ENCODE measurements around the gene YBX2. TPM values are rescaled to one million over a fixed set of nuclear protein-coding genes. Genes with fewer than 3 reads are reported as not detected.
A peak's percentile ranks its signal among the peaks of the same experiment; 100 is the strongest.

Gene YBX2
- total RNA-seq, 1 donor from 2014 or later, result 0.07 TPM

DNA sequence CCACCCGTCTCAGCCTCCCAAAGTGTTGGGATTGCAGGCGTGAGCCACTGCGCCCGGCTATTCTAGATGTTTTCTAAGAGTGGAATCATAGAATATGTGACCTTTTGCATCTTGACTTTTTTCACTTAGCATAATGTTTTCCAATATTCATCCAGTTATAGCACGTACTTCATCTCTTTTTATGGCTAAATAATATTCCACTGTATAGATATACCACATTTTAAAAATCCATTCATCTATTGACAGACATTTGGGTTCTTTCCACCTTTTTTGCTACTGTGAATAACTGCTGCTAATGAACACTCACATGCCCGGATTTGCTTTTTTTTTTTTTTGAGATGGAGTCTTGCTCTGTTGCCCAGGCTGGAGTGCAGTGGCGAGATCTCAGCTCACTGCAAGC, 9.7 kb upstream of the YBX2 start:
- no peak for DNase-seq (ENCODE audit: low read depth, low spot score)

DNA sequence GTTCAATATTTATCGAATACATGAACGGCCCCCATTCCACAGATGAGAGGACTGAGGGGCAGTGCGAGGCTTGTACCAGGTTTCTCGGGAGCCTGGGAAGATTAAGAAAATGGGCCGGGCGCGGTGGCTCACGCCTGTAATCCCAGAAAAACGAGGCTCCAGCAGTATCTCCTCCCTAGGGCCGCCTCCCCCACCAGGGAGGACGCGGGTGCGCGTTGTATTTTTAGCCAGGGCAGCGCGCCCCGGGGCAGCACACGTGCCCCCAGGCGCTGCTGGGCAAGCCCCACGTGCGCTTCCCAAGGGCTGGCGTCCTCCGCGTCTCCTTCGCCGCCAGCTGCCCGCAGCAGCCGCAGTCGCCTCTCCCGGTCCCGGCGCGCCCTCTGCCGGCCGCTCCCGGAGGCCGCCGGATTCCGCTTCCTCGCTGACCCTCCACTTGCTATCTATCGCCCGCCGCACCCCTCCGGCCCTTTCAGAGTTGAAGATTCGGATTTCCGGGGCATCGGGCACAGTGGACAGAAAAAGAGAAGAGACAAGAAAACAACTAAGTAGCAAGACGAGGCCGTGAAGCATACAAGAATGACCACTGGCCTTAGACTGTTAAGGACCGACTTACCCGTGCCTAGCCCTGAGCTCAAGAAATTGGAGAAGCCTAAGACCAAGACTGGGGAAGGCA, 1.9 kb upstream of the YBX2 start:
- peak; percentile 44 for DNase-seq (ENCODE audit: low read depth, low spot score)

DNA sequence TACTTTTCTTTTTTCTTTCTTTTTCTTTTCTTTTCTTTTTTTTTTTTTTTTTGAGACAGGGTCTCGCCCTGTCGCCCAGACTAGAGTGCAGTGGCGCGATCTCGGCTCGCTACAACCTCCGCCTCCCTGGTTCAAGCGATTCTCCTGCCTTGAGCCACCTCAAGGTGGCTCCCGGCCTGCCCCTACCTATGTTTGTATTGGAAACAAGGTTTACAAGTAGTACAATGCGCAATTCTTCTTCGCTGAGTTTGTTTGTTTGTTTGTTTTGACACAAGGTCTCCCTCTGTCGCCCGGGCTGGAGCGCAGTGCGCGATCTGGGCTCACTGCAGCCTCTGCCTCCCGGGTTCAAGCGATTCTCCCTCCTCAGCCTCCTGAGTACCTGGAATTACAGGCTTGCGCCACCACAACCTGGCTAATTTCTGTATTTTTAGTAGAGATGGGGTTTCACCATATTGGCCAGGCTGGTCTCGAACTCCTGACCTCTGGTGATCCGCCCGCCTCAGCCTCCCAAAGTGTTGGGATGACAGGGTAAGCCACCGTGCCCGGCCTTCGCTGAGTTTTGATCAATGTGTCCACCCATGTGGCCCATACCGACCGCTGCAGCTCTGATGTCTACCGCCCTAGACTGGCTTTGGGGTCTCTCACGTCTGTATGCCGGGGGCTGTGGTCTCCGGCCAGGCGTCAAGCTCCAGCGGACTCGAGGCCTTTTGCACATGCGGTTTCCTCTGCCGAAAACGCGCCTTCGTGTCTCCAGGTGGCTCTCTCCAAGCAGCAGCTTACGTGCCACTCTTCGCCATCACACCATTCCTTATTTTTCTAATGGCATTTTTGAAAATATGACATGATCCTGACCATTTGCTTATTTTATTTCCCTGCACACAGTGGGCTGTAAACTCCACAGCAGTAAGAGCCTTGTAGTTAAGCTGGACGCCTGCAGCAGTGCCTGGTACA, 1.1 kb upstream of the YBX2 start:
- DNase-seq (ENCODE audit: low read depth, low spot score), result no peak

DNA sequence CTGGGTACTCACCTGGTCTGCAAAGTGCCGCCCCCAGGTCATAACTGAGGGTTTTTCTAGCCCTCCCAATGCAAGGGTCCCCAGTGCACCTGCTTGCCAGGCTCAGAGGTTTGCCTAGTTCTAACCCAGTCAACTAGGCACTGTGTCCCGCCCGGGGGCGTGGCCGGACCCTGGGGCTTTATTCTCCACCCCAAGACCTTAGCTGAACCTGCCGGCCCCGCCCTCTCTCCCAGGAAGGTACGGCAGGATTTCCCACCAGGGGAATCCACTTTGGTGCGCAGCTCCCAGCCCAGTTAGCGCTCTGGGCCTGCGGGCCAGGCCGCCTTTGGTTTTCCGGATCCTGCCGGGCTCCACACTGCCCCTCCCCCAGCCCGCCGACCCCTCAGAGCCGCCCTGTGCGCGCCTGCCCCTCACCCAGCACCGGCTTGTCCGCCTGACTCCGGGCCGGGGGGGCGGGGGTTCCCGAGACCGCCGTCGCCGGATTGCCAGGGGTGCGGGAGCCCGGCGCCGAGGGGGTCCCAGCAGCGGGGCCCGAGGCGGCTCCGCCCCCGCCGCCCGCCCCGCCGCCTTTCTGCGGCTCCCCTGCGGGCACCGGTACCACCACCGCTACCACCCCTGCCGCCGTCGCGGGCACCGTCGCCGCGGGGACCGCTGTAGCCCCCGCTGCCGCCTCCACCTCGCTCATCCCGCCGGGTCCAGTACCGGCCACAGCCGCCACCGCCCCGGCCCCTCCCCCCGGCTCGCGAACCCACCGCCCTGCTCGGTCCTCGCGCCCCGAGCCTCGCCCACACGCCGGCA, 424 bp downstream of the YBX2 start:
- no peak for DNase-seq (ENCODE audit: low read depth, low spot score)

DNA sequence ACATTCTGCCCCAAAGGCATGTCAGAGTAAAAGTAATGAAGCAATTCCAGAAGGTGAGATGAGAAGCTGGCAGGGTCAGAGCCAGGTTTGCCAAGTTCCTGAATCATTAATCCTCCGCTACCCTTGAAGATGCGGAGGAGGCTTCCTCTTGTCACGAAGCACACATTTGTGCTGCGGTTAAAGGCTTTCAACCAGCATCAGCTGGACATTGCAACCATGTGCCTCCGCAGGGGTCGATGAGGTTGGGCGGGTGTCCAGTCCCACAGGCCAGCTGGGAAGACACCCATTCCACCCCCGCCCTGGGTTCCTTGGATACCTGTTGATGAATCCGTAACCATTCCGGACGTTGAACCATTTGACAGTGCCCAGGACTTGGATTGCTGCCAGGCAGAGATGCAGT, 1.3 kb downstream of the YBX2 start:
- DNase-seq (ENCODE audit: low read depth, low spot score), result no peak

GRCh38 chr17:7292729-7293128, 1.7 kb downstream of the YBX2 start:
- DNase-seq (ENCODE audit: low read depth, low spot score), result no peak

GRCh38 chr17:7292194-7292593, 2.2 kb downstream of the YBX2 start:
- DNase-seq (ENCODE audit: low read depth, low spot score), result no peak

- DNase-seq (ENCODE audit: low read depth, low spot score), result no peak
Measured at GRCh38 chr17:7290685-7291084, 3.8 kb downstream of the YBX2 start.

DNA sequence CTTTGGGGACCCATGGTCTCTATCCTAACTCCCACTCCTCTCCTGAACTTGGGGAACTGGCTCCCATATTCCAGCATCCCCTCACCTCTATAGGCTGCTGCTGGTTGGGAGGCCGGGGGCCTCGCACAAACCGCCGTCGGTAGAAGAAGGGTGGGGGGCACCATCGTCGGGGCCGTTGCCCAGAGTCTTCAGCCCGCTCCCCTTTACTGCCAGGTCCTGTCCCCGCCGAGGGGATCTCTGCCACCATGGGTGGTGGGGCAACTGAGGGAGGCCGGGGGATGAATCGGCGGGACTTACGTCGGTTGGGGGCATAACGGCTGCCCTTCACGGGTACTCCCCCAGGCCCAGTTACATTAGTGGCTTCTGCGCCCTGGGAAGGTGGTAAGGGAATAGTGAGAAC, 4.3 kb downstream of the YBX2 start:
- no peak for DNase-seq (ENCODE audit: low read depth, low spot score)

GRCh38 chr17:7289256-7290032, 5.0 kb downstream of the YBX2 start:
- DNase-seq (ENCODE audit: low read depth, low spot score), result no peak

GRCh38 chr17:7285679-7286078, 8.8 kb downstream of the YBX2 start:
- no peak for DNase-seq (ENCODE audit: low read depth, low spot score)

DNA sequence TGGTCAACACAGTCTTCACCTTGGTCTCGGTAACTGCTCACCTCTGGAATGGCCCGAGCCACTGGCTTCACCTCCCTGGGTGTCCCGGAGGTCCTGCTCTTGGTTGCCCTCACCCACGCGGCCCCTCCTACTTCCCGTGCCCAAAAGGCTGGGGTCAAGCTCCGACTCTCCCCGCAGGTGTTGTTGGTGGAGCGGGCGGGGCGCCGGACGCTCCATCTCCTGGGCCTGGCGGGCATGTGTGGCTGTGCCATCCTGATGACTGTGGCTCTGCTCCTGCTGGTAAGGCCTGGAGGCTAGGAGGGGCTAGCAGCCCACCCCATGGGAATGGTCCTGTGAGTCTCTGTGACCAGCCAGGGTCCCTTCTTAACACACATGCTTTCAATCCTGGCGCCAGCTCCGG, 9.5 kb downstream of the YBX2 start:
- DNase-seq (ENCODE audit: low read depth, low spot score), result no peak

- no peak for DNase-seq (ENCODE audit: low read depth, low spot score)
Measured at GRCh38 chr17:7283471-7284216, 10.8 kb downstream of the YBX2 start.

DNA sequence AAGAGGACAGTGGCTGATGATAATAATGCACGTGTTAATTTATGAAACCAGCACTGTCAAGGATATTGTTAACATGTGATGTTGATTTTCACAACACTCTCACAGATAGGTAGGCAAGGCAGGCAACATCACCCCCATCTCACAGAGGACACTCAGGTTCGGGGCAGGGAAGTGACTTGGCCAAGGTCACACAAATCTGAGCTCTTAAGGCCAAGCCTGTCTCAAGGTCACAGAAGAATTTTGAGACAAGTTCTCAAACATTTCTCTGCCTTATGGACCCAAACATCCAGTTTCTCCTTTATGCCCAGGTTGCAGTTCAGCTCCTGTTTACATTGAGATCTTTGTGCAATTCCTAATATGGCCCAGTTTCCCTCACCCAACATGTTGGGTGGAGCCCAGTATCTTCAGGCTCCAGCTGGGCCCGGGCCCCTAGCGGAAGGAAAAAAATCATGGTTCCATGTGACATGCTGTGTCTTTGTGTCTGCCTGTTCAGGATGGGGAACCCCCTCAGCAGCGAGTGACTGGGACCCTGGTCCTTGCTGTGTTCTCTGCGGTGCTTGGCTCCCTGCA, 11.6 kb downstream of the YBX2 start:
- DNase-seq (ENCODE audit: low read depth, low spot score), result no peak

- DNase-seq (ENCODE audit: low read depth, low spot score), result no peak
Measured at GRCh38 chr17:7281953-7282751, 12.3 kb downstream of the YBX2 start.

DNA sequence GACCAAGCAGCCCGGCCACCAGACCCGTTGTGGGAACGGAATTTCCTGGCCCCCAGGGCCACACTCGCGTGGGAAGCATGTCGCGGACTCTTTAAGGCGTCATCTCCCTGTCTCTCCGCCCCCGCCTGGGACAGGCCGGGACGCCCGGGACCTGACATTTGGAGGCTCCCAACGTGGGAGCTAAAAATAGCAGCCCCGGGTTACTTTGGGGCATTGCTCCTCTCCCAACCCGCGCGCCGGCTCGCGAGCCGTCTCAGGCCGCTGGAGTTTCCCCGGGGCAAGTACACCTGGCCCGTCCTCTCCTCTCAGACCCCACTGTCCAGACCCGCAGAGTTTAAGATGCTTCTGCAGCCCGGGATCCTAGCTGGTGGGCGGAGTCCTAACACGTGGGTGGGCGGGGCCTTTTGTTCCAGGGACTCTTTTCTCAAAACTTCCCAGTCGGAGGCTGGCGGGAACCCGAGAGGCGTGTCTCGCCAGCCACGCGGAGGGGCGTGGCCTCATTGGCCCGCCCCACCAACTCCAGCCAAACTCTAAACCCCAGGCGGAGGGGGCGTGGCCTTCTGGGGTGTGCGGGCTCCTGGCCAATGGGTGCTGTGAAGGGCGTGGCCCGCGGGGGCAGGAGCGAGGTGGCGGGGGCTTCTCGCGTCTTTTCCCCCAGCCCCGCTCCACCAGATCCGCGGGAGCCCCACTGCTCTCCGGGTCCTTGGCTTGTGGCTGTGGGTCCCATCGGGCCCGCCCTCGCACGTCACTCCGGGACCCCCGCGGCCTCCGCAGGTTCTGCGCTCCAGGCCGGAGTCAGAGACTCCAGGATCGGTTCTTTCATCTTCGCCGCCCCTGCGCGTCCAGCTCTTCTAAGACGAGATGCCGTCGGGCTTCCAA, 13.1 kb downstream of the YBX2 start, which contains the start of gene SLC2A4:
TSS of gene SLC2A4 (plus strand) at position 645 of the 879 bp plus-strand sequence. CDS start at position 862, 217 bp downstream.
- DNase-seq (ENCODE audit: low read depth, low spot score), result peak; percentile 71

GRCh38 chr17:7280519-7281073, 13.8 kb downstream of the YBX2 start:
- DNase-seq (ENCODE audit: low read depth, low spot score), result peak; percentile 32

DNA sequence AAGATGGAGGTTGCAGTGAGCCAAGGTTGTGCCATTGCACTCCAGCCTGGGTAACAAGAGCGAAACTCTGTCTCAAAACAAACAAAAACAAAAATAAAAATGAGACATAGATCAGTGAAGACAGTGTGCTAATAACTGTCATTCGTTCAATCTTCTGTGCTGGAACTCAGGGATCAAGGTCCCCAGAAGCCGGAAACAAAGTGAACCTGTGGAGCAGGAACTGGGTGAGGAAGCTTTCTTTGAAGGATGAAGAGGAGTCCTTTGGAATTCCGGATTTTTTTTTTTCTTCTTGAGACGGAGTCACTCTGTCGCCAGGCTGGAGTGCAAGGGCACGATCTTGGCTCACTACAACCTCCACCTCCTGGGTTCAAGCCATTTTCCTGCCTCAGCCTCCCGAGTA, 15.0 kb downstream of the YBX2 start:
- no peak for DNase-seq (ENCODE audit: low read depth, low spot score)
